ENCODE measurements around the gene TPK1.

GRCh38 chr7:144497282-144497681, 338.6 kb downstream of the TPK1 start:
- TF ChIP-seq, protein P1, sequence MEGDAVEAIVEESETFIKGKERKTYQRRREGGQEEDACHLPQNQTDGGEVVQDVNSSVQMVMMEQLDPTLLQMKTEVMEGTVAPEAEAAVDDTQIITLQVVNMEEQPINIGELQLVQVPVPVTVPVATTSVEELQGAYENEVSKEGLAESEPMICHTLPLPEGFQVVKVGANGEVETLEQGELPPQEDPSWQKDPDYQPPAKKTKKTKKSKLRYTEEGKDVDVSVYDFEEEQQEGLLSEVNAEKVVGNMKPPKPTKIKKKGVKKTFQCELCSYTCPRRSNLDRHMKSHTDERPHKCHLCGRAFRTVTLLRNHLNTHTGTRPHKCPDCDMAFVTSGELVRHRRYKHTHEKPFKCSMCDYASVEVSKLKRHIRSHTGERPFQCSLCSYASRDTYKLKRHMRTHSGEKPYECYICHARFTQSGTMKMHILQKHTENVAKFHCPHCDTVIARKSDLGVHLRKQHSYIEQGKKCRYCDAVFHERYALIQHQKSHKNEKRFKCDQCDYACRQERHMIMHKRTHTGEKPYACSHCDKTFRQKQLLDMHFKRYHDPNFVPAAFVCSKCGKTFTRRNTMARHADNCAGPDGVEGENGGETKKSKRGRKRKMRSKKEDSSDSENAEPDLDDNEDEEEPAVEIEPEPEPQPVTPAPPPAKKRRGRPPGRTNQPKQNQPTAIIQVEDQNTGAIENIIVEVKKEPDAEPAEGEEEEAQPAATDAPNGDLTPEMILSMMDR (IDR thresholded peaks at IDR 0.05): no peak
- TF ChIP-seq EZH2 (IDR thresholded peaks at IDR 0.05): no peak

Measured in neural progenitor cell (in vitro differentiated cells).